Uterus (tissue), 4 donors: ENCODE measurements around the gene ZBTB2. TPM values are rescaled to one million over a fixed set of nuclear protein-coding genes. Genes with fewer than 3 reads are reported as not detected.

Experiments
- DNase-seq, 2 donors: peaks; one replicate each; pipeline ENCODE4 v3.0.0-alpha.2; 2019 to 2020
- H3K27ac ChIP-seq, 2 donors: fragments of 200-600 bp; sonication (generic); 1 replicate in 1 of 2; 2 replicates in 1 of 2; pipeline ENCODE4 v1.5.1; 2016 to 2018
- H3K27me3 ChIP-seq, 2 donors: fragments of 200-600 bp; sonication (generic); one replicate each; pipeline ENCODE4 v1.5.1; 2018 to 2019; ENCODE audit warnings: control low read depth in 1 of 2
- H3K36me3 ChIP-seq, 2 donors: fragments of 200-600 bp; sonication (generic); one replicate each; pipeline ENCODE4 v1.5.1; 2019; ENCODE audit warnings: control low read depth in 1 of 2
- H3K4me1 ChIP-seq, 2 donors: fragments of 200-600 bp; sonication (generic); one replicate each; pipeline ENCODE4 v1.5.1; 2018 to 2019; ENCODE audit warnings: control low read depth in 1 of 2
- H3K4me3 ChIP-seq, 2 donors: fragments of 200-600 bp; sonication (generic); 1 replicate in 1 of 2; 2 replicates in 1 of 2; pipeline ENCODE4 v1.5.1; 2018 to 2019; ENCODE audit warnings: mild to moderate bottlenecking in 1 of 2
- H3K9me3 ChIP-seq, 2 donors: fragments of 200-600 bp; sonication (generic); one replicate each; pipeline ENCODE4 v1.5.1; 2019; ENCODE audit warnings: control low read depth in 1 of 2
- CTCF ChIP-seq, 4 experiments: fragments of 200-600 bp in 2 of 4; fragments of 450-650 bp in 2 of 4; sonication (generic) in 2 of 4; IDR thresholded peaks; one replicate each; pipeline ENCODE4 v1.5.1; 2016 to 2019; ENCODE audit warnings: antibody characterized with exemption in 4 of 4, mild to moderate bottlenecking in 2 of 4, moderate library complexity in 1 of 4
- POLR2A ChIP-seq, 2 donors: fragments of 450-650 bp; IDR thresholded peaks; one replicate each; pipeline ENCODE4 v1.6.1; 2016; ENCODE audit warnings: antibody characterized with exemption in 2 of 2, mild to moderate bottlenecking in 1 of 2, moderate library complexity in 1 of 2
- intact Hi-C: fragments of 100-400 bp; cut with DNase I; formaldehyde crosslinking; loops from one replicate; pipeline ENCODE4 v1.15.1; 2023; ENCODE audit warnings: low total_unique reads
- total RNA-seq, 4 donors: library from RNA; depleted of rRNA in 3 of 4; stranded (reverse); fragments of >200 nt in 3 of 4; gene quantifications; one replicate each; pipeline versions ENCODE4 v1.1.0 to v1.2.4, GENCODE V29; 2014 to 2023
- donor health status: DM: yes; HTN: yes; CAD: no.

Gene ZBTB2
- total RNA-seq, 4 donors from 2014 or later, result 3.6 to 17.5 (median 6.8) TPM

- Histone ChIP-seq H3K27ac (no peak overlapping the region), H3K4me3 (no peak overlapping the region), H3K27me3 (no peaks in the 10 kb centered on the region), H3K36me3 (no peaks in the 10 kb centered on the region), H3K4me1 (no peaks in the 10 kb centered on the region), H3K9me3 (no peaks in the 10 kb centered on the region)
- intact Hi-C loops, result loop anchor here (10.0 kb wide), 1 partner anchor 61 kb away; no protein-coding TSS in a partner anchor
- no peak for DNase-seq
- TF ChIP-seq CTCF (IDR thresholded peaks at IDR 0.05) (no peak), POLR2A (IDR thresholded peaks at IDR 0.05) (no peak)
These were observed 22.2 kb upstream of the ZBTB2 start for GRCh38 chr6:151413372-151414145.

- no peak for DNase-seq
- no peaks in the 10 kb centered on the region for H3K9me3 ChIP-seq
- H3K27me3 ChIP-seq, result no peaks in the 10 kb centered on the region
- no peak for TF ChIP-seq POLR2A (IDR thresholded peaks at IDR 0.05)
- no peak for TF ChIP-seq CTCF (IDR thresholded peaks at IDR 0.05)
- no peaks in the 10 kb centered on the region for H3K36me3 ChIP-seq
- no peaks in the 10 kb centered on the region for H3K4me1 ChIP-seq
- intact Hi-C loops, result loop anchor here (10.0 kb wide), 1 partner anchor 62 kb away; no protein-coding TSS in a partner anchor
- H3K27ac ChIP-seq, result no peak overlapping the region
- H3K4me3 ChIP-seq, result no peak overlapping the region
These were observed 21.6 kb upstream of the ZBTB2 start for GRCh38 chr6:151412909-151413308.

GRCh38 chr6:151409679-151410078 lies 18.3 kb upstream of the ZBTB2 start:
- DNase-seq, result no peak
- no peak overlapping the region for H3K4me3 ChIP-seq
- TF ChIP-seq CTCF (IDR thresholded peaks at IDR 0.05) (no peak), POLR2A (IDR thresholded peaks at IDR 0.05) (no peak)
- no peaks in the 10 kb centered on the region for H3K4me1 ChIP-seq
- H3K36me3 ChIP-seq, result no peaks in the 10 kb centered on the region
- H3K27me3 ChIP-seq, result no peaks in the 10 kb centered on the region
- intact Hi-C loops, result loop anchor here (10.0 kb wide), 1 partner anchor 65 kb away; no protein-coding TSS in a partner anchor
- H3K9me3 ChIP-seq, result no peaks in the 10 kb centered on the region
- H3K27ac ChIP-seq, result no peak overlapping the region

- no peaks in the 10 kb centered on the region for H3K4me1 ChIP-seq
- intact Hi-C loops, result no loop called here
- no peaks in the 10 kb centered on the region for H3K27me3 ChIP-seq
- no peak for DNase-seq
- H3K4me3 ChIP-seq, result no peak overlapping the region
- H3K27ac ChIP-seq, result no peak overlapping the region
- H3K9me3 ChIP-seq, result no peaks in the 10 kb centered on the region
- no peak for TF ChIP-seq POLR2A (IDR thresholded peaks at IDR 0.05)
- TF ChIP-seq CTCF (IDR thresholded peaks at IDR 0.05), result no peak
- H3K36me3 ChIP-seq, result no peaks in the 10 kb centered on the region
These were observed 17.9 kb upstream of the ZBTB2 start for GRCh38 chr6:151409260-151409659.

- Histone ChIP-seq H3K4me1 (no peaks in the 10 kb centered on the region), H3K36me3 (no peaks in the 10 kb centered on the region), H3K9me3 (no peaks in the 10 kb centered on the region), H3K4me3 (no peak overlapping the region), H3K27me3 (no peaks in the 10 kb centered on the region), H3K27ac (no peak overlapping the region)
- intact Hi-C loops, result no loop called here
- DNase-seq, result no peak
- TF ChIP-seq CTCF (IDR thresholded peaks at IDR 0.05) (no peak), POLR2A (IDR thresholded peaks at IDR 0.05) (no peak)
These were observed 17.5 kb upstream of the ZBTB2 start for GRCh38 chr6:151408858-151409257.
